Measurements from ENCODE around the gene CAPN7. TPM values are rescaled to one million over a fixed set of nuclear protein-coding genes. Genes with fewer than 3 reads are reported as not detected.
"Not testable (repeated sequence)": the region's sequence is repeated elsewhere in the genome, so short reads cannot be mapped to it uniquely, and the experiment has no call there.

CAPN7 gene
- total RNA-seq (ENCODE audit: insufficient read depth, low replicate concordance): 42.1 TPM

GRCh38 chr3:15205934-15206661, at the start of gene CAPN7:
Gene CAPN7, plus strand, starts transcription at chr3:15206246. Its CDS starts 250 bp downstream, at chr3:15206496.
- DNase-seq (ENCODE audit: low spot score): peak; percentile 98

DNA sequence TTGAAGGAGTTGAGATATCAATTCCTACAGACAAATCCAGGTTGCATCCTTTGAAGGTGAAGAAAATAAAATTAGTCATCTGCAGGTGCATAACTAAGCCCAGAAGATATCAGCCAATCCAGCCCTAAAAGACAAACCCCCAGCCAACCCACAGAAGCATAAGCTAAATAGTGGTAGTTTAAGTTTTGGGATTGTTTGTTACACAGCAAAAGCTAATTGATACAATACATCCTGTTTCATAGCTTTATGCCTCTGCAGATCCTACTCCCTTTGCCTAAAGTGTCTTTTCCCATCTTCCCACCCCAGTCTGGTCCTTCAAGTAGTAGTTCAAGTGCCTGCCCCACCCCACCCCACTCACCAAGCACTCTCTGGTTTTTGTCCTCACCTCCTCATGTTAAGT, 48.6 kb upstream of the CAPN7 start:
- no peak for DNase-seq (ENCODE audit: low spot score)

GRCh38 chr3:15159501-15160136, 46.4 kb upstream of the CAPN7 start:
- DNase-seq (ENCODE audit: low spot score): no peak

- DNase-seq (ENCODE audit: low spot score): no peak
Observed at GRCh38 chr3:15160662-15161061, 45.4 kb upstream of the CAPN7 start.

- no peak for DNase-seq (ENCODE audit: low spot score)
Observed at GRCh38 chr3:15161133-15161532, 44.9 kb upstream of the CAPN7 start.

GRCh38 chr3:15163656-15164055, 42.4 kb upstream of the CAPN7 start:
- DNase-seq (ENCODE audit: low spot score): not testable (repeated sequence)

- no peak for DNase-seq (ENCODE audit: low spot score)
Observed at GRCh38 chr3:15164340-15164739, 41.7 kb upstream of the CAPN7 start.

GRCh38 chr3:15165061-15165460, 41.0 kb upstream of the CAPN7 start:
- DNase-seq (ENCODE audit: low spot score): no peak

GRCh38 chr3:15166391-15166790, 39.7 kb upstream of the CAPN7 start:
- DNase-seq (ENCODE audit: low spot score): not testable (repeated sequence)

DNA sequence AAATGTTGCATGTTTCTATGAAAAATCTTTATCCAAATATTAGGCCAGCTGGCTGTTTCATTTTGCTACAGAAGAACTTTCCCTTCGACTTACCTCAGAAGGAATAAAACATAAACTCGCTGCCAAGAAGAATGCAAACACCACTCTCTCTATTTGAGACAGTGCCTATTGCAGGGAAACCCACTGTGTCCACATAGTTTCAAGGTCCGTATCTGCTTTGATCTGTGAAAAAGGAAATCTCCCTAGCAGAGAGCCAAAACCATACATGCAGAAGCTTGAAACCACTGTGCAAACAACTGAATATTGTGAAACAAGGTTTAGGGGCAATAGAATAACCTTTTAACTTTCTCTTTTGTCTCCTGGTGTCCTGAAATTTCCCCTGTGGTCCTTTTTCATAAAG, 35.0 kb upstream of the CAPN7 start:
- peak; percentile 11 for DNase-seq (ENCODE audit: low spot score)

GRCh38 chr3:15172806-15173205, 33.2 kb upstream of the CAPN7 start:
- DNase-seq (ENCODE audit: low spot score): no peak

DNA sequence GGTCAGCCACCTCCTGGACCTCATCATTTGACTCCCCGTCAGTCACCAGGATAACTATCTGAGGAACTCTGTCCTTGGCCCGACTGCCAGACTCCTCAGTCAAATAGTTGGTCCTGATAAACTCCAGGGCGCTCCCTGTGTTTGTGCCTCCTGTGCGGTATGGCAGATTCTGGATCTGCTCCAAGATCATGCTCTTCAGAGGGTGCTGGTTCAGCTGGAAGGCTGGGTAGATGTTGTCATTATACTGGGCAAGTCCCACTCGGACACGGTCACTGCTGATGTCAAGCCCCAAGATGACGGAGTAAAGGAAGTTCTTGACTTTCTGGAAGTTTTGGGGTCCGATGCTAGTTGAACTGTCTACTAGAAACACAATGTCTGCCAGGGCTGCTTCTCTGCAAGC, 31.1 kb upstream of the CAPN7 start:
- DNase-seq (ENCODE audit: low spot score): no peak

GRCh38 chr3:15175605-15176004, 30.4 kb upstream of the CAPN7 start:
- no peak for DNase-seq (ENCODE audit: low spot score)

DNA sequence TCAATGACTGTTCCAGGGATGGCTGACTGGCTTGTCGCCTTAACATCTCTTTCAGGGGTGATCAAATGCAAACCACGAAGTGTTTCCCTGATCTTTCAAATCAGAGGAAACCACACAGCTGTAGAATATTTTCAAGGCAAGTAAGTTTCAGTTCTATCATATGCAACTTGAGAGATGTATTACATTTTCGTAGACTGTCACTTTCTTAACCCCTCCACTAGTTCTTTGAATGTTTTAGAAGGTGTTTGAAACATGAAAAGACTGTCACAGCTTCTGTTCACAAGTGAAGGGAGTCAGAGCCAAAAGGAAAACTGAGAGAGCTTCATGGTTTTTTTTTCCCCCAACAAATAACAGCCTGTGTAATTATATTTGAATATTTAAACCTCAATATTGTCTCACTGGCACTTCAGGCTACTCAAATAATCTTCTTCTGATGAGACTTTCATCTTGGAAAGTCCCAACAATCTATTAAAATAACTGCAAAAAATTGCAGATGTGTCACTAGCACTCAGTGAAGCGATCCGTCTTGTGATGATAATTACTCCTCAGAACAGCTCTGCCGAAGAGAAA, 25.9 kb upstream of the CAPN7 start:
- DNase-seq (ENCODE audit: low spot score): no peak

DNA sequence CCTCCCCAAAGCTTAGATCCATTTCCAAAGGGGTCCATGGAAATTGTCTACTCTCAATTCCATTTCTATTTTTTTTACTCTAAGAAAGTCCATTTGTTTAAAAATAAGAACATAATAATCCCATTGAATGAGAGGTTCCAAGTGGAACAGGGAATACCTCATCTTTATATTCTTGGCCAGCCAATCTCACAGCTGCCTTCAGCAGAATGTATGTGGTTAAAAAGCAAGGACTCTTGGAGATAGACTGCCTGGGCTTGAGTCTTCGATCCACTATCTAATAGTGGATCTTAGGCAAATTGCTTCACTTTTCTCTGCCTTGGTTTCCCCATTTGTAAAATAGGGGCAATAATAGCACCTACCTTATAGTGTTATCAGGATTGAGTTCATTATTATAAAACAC, 24.5 kb upstream of the CAPN7 start:
- DNase-seq (ENCODE audit: low spot score): no peak

GRCh38 chr3:15181963-15182362, 24.1 kb upstream of the CAPN7 start:
- DNase-seq (ENCODE audit: low spot score): no peak

GRCh38 chr3:15183011-15183410, 23.0 kb upstream of the CAPN7 start:
- no peak for DNase-seq (ENCODE audit: low spot score)

GRCh38 chr3:15185404-15185803, 20.6 kb upstream of the CAPN7 start:
- no peak for DNase-seq (ENCODE audit: low spot score)

- DNase-seq (ENCODE audit: low spot score): no peak
Observed at GRCh38 chr3:15186101-15186476, 20.0 kb upstream of the CAPN7 start.

GRCh38 chr3:15186477-15187164, 19.4 kb upstream of the CAPN7 start:
- not testable (repeated sequence) for DNase-seq (ENCODE audit: low spot score)

GRCh38 chr3:15197340-15198029, 8.6 kb upstream of the CAPN7 start:
- no peak for DNase-seq (ENCODE audit: low spot score)

- no peak for DNase-seq (ENCODE audit: low spot score)
Observed at GRCh38 chr3:15198686-15199085, 7.4 kb upstream of the CAPN7 start.

All from umbilical cord (tissue), 2 donors.